ENCODE measurements around the gene AKAP11. TPM values are rescaled to one million over a fixed set of nuclear protein-coding genes. Genes with fewer than 3 reads are reported as not detected.
"Not testable (repeated sequence)": the region's sequence is repeated elsewhere in the genome, so short reads cannot be mapped to it uniquely, and the experiment has no call there.

AKAP11 gene, protein sequence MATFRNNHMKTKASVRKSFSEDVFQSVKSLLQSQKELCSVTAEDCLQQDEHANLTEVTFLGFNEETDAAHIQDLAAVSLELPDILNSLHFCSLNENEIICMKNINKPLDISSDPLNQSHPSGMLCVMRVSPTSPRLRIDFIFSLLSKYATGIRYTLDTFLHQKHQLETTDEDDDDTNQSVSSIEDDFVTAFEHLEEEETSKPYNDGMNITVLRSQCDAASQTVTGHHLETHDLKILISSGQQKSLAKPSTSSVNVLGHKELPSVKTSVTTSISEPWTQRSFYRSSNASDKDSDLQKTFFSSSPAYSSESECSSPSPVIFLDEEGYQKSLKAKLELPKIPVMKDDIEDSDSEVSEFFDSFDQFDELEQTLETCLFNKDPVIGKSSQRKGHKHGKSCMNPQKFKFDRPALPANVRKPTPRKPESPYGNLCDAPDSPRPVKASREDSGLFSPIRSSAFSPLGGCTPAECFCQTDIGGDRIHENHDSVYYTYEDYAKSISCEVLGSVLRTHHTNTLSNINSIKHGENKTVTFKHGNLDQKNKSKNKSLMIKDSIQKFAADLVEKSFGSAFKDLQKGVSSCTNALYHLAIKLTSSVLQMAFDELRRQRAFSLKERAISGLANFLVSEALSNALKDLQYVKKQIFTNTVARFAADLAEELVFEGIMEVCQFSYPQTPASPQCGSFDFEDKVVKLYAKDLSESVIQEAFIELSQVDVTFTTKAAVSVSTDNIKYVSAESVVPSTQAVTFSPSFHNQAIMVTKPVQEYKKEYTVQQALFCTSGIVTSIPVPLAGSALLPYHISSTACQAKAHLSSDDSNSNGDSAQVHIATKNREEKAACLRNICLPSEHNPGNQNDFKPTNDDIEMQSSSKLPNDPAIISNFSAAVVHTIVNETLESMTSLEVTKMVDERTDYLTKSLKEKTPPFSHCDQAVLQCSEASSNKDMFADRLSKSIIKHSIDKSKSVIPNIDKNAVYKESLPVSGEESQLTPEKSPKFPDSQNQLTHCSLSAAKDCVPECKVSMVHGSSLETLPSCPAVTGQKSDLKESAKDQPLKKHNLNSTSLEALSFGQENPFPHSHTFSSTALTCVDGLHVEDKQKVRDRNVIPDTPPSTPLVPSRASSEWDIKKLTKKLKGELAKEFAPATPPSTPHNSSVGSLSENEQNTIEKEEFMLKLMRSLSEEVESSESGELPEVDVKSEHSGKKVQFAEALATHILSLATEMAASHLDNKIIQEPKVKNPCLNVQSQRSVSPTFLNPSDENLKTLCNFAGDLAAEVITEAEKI (N-terminal part only)
- total RNA-seq (10.1 and 15.3 TPM in 2 replicates), polyA plus RNA-seq (3.3 and 5.6 TPM in 2 replicates)

DNA sequence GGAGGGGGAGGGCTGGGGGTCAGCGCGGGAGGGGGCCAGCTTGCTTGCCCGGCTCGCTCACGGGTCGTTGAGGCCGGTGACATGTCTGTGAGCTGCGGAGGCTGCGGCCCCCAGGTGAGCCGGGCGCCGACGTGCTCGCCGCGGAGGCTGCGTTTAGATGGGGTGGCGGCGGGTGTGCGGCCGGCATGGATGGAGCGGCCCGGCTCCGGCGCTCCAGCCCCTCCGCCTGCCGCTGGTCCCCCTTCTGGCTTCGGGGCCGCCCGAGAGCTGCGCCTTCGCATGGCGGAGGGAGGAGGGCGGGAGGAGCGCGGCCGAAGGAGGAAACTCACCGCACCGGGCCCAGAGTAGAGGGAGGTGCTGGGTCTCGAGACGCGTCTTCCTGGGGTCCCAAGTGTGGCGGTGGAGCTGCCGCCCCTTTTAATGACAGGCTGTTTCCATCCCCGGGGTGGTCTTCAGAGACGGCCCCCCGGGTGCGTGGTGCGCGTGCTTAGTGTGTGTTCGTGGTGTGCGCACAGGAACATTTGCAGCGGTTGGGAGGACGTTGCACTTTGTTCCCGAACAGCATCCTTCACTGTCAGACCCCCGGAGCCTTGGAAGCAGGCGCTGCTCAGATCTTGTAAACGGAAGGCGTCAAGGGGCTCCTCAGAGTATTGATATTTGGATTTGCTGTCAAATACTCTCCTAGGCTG is at the start of gene AKAP11:
TSS of gene AKAP11 (plus strand) at position 38 of the 689 bp plus-strand sequence. CDS start 14,197 bp downstream, outside the sequence.
- TF ChIP-seq, protein P1, sequence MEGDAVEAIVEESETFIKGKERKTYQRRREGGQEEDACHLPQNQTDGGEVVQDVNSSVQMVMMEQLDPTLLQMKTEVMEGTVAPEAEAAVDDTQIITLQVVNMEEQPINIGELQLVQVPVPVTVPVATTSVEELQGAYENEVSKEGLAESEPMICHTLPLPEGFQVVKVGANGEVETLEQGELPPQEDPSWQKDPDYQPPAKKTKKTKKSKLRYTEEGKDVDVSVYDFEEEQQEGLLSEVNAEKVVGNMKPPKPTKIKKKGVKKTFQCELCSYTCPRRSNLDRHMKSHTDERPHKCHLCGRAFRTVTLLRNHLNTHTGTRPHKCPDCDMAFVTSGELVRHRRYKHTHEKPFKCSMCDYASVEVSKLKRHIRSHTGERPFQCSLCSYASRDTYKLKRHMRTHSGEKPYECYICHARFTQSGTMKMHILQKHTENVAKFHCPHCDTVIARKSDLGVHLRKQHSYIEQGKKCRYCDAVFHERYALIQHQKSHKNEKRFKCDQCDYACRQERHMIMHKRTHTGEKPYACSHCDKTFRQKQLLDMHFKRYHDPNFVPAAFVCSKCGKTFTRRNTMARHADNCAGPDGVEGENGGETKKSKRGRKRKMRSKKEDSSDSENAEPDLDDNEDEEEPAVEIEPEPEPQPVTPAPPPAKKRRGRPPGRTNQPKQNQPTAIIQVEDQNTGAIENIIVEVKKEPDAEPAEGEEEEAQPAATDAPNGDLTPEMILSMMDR (IDR thresholded peaks at IDR 0.05; ENCODE audit: low read depth, low read length) = no peak
- no peaks in the 10 kb centered on the region for H3K36me3 ChIP-seq
- DNase-seq (ENCODE audit: low read depth in 1 of 2, low spot score in 1 of 2) = peak; percentile 65 to 82
- H3K27me3 ChIP-seq = no peaks in the 10 kb centered on the region
- H3K27ac ChIP-seq = peak within 1 kb of the TSS; percentile 52
- peaks cover 8% of the 10 kb centered on the region for H3K4me1 ChIP-seq (ENCODE audit: low read depth)
- peak within 1 kb of the TSS; percentile 71 for H3K4me3 ChIP-seq
- no peaks in the 10 kb centered on the region for H3K9me3 ChIP-seq (ENCODE audit: low read depth)

DNA sequence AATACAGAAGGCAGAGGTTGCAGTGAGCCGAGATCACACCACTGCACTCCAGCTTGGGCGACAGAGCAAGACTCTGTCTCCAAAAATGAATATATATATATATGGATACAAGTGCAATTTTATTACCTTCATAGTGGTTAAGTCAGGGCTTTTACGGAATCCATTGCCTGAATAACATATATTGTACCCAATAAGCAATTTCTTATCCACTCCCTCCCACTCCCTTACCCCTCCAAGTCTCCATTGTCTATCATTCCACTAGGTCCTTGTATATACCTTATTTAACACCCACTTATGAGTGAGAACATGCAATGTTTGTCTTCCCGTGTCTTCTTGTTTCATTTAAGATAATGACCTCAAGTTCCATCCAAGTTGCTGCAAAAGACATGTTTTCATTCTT is 48.3 kb upstream of the AKAP11 start:
- H3K27ac ChIP-seq = no peak overlapping the region
- no peaks in the 10 kb centered on the region for H3K4me1 ChIP-seq (ENCODE audit: low read depth)
- H3K4me3 ChIP-seq = no peak overlapping the region
- H3K36me3 ChIP-seq = peaks cover 3% of the 10 kb centered on the region
- TF ChIP-seq, protein P1 (IDR thresholded peaks at IDR 0.05; ENCODE audit: low read depth, low read length) = no peak
- no peak for DNase-seq (ENCODE audit: low read depth in 1 of 2, low spot score in 1 of 2)
- no peaks in the 10 kb centered on the region for H3K9me3 ChIP-seq (ENCODE audit: low read depth)
- no peaks in the 10 kb centered on the region for H3K27me3 ChIP-seq

DNA sequence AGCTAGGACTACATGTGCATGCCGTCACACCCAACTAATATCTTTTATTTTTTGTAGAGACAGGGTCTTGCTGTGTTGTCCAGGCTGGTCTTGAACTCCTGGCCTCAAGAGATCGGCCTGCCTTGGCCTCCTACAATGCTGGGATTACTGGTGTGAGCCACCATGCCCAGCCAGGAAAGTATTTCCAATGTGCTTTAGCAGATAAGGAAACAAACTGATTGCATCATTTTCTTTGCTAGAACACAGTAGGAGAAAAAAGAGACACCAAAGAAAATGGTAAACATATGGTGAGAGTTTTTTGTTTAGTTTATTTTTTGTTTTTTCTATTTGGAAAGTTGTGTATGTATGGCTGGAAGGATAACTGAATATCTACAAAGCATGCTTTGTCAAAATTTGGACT is 46.9 kb upstream of the AKAP11 start:
- no peak overlapping the region for H3K27ac ChIP-seq
- TF ChIP-seq, protein P1 (IDR thresholded peaks at IDR 0.05; ENCODE audit: low read depth, low read length) = no peak
- no peaks in the 10 kb centered on the region for H3K4me1 ChIP-seq (ENCODE audit: low read depth)
- H3K36me3 ChIP-seq = peaks cover 3% of the 10 kb centered on the region
- no peak for DNase-seq (ENCODE audit: low read depth in 1 of 2, low spot score in 1 of 2)
- H3K27me3 ChIP-seq = no peaks in the 10 kb centered on the region
- H3K4me3 ChIP-seq = no peak overlapping the region
- no peaks in the 10 kb centered on the region for H3K9me3 ChIP-seq (ENCODE audit: low read depth)

DNA sequence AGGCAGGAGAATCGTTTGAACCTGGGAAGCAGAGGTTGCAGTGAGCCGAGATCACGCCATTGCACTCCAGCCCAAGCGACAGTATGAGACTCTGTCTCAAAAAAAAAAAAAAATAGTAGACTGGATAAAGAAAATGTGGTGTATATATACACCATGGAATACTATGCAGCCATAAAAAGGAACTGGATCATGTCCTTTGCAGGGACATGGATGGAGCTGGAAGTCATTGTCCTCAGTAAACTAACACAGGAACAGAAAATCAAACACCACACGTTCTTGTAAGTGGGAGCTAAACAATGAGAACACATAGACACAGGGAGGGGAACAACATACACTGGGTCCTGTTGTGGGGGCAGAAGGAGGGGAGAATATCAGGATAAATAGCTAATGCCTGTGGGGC is 45.2 kb upstream of the AKAP11 start:
- H3K4me3 ChIP-seq; H3K9me3 ChIP-seq (ENCODE audit: low read depth); H3K4me1 ChIP-seq (ENCODE audit: low read depth); H3K27ac ChIP-seq; DNase-seq (ENCODE audit: low read depth in 1 of 2, low spot score in 1 of 2); H3K27me3 ChIP-seq; H3K36me3 ChIP-seq: not testable (repeated sequence)

DNA sequence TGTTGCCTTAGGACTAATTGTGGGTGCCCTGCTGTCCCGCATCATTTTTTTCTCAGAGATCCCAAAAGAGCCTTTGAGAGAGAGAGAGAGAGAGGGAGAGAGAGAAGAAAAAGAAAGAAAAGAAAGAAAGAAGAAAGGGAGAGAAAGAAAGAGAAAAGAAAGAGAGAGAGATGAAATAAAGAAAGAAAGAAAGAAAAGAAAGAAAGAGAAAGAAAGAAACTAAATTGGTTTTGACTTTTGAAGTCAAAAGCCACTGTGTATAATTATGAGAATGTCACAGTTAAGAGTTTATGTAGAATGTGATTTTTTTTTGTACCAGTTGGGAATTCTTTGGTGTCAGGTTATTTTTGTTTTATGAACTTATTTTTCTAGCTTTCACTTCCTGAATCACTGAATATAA is 43.4 kb upstream of the AKAP11 start:
- Histone ChIP-seq H3K36me3 (peaks cover 3% of the 10 kb centered on the region), H3K4me3 (no peak overlapping the region), H3K27ac (no peak overlapping the region), H3K27me3 (no peaks in the 10 kb centered on the region), H3K9me3 (ENCODE audit: low read depth) (no peaks in the 10 kb centered on the region), H3K4me1 (ENCODE audit: low read depth) (no peaks in the 10 kb centered on the region)
- TF ChIP-seq, protein P1 (IDR thresholded peaks at IDR 0.05; ENCODE audit: low read depth, low read length) = no peak
- DNase-seq (ENCODE audit: low read depth in 1 of 2, low spot score in 1 of 2) = no peak
